Esophagus muscularis mucosa (tissue), 4 donors: ENCODE data around the gene TRIM5.
"Not testable (repeated sequence)": the region's sequence is repeated elsewhere in the genome, so short reads cannot be mapped to it uniquely, and the experiment has no call there.

ENCODE experiments used
- CTCF ChIP-seq, 3 experiments: fragments of 200-600 bp in 2 of 3; fragments of 450-650 bp in 1 of 3; sonication (generic) in 2 of 3; IDR thresholded peaks; one replicate each; pipeline ENCODE4 v1.5.1; 2017 to 2019; ENCODE audit warnings: antibody characterized with exemption in 3 of 3, mild to moderate bottlenecking in 2 of 3, moderate library complexity in 1 of 3
- EP300 ChIP-seq: sonication (generic); formaldehyde crosslinking; IDR thresholded peaks from one replicate; pipeline ENCODE4 v1.6.1; 2017; ENCODE audit warnings: antibody characterized with exemption
- POLR2A ChIP-seq: fragments of 450-650 bp; IDR thresholded peaks from one replicate; pipeline ENCODE4 v1.6.1; 2017; ENCODE audit warnings: antibody characterized with exemption, moderate library complexity, mild to moderate bottlenecking, low read depth
- POLR2AphosphoS5 ChIP-seq, 2 donors: sonication (generic); formaldehyde crosslinking; IDR thresholded peaks; one replicate each; pipeline ENCODE4 v1.6.1; 2017; ENCODE audit warnings: antibody characterized with exemption in 2 of 2

DNA sequence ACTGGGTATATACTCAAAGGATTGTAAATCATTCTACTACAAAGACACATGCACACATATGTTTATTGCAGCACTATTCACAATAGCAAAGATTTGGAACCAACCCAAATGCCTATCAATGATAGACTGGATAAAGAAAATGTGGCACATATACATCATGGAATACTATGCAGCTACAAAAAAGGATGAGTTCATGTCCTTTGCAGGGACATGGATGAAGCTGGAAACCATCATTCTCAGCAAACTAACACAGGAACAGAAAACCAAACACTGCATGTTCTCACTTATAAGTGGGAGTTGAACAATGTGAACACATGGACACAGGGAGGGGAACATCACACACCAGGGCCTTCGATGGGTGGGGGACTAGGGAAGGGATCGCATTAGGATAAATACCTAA, 27.9 kb downstream of the TRIM5 start:
- not testable (repeated sequence) for TF ChIP-seq POLR2A; CTCF (IDR thresholded peaks at IDR 0.05); EP300; POLR2AphosphoS5 (IDR thresholded peaks at IDR 0.05)
